HG03097 (cell line): ENCODE measurements around the gene SPATA6.

Experiments
- ATAC-seq: cut with Tn5 transposase; IDR thresholded peaks from one replicate; pipeline ENCODE4 v1.9.1; 2021; ENCODE audit not compliant: unreplicated experiment, low FRiP score

Gene SPATA6

GRCh38 chr1:48261881-48262400 lies 210.1 kb downstream of the SPATA6 start:
- no peak for ATAC-seq

- ATAC-seq: no peak
Observed at GRCh38 chr1:48258106-48258505, 213.9 kb downstream of the SPATA6 start.

GRCh38 chr1:48254254-48254653 lies 217.8 kb downstream of the SPATA6 start:
- no peak for ATAC-seq

- no peak for ATAC-seq
Observed at GRCh38 chr1:48251821-48252220, 220.2 kb downstream of the SPATA6 start.

- ATAC-seq: no peak
Observed at GRCh38 chr1:48251323-48251722, 220.7 kb downstream of the SPATA6 start.

GRCh38 chr1:48250572-48250971 lies 221.4 kb downstream of the SPATA6 start:
- ATAC-seq: no peak

GRCh38 chr1:48249868-48250267 lies 222.1 kb downstream of the SPATA6 start:
- no peak for ATAC-seq

GRCh38 chr1:48248356-48248755 lies 223.6 kb downstream of the SPATA6 start:
- no peak for ATAC-seq

- no peak for ATAC-seq
Observed at GRCh38 chr1:48246727-48247126, 225.3 kb downstream of the SPATA6 start.
